OCI-LY7 (cell line): ENCODE results near the gene IFI30. TPM values are rescaled to one million over a fixed set of nuclear protein-coding genes. Genes with fewer than 3 reads are reported as not detected.

Experiments used
- BruUV-seq: library from RNA; stranded (reverse); fragments of 400-500 nt; replicated peaks from 2 replicates; lab custom pipeline; 2021; lab: Mats Ljungman, UMichigan
- CTCF ChIA-PET: fragments of 300-600 bp; sonication (Branson Sonifier 250); formaldehyde crosslinking; loops from one replicate; lab custom pipeline; 2022; ENCODE audit warnings: antibody characterized with exemption; ENCODE audit not compliant: unreplicated experiment; lab: Charles Lee
- POLR2A ChIA-PET: fragments of 300-600 bp; sonication (Branson Sonifier 250); formaldehyde crosslinking; loops from one replicate; lab custom pipeline; 2022; ENCODE audit warnings: antibody characterized with exemption; lab: Charles Lee
- DNase-seq: peaks from one replicate; pipeline ENCODE4 v3.0.0-alpha.2; 2015; ENCODE audit warnings: low spot score
- H2AFZ ChIP-seq: fragments of 200-600 bp; sonication (generic), shearing (Covaris generic); 2 replicates; pipeline ENCODE4 v1.6.1; 2014; ENCODE audit warnings: mild to moderate bottlenecking, antibody characterized with exemption, low read length, moderate library complexity
- H3K27ac ChIP-seq: fragments of 200-600 bp; sonication (generic); 2 replicates; pipeline ENCODE4 v1.5.1; 2014; ENCODE audit warnings: mixed run types, low read depth, mild to moderate bottlenecking, moderate library complexity, low read length, inconsistent platforms; ENCODE audit not compliant: poor library complexity, severe bottlenecking
- H3K36me3 ChIP-seq: fragments of 200-600 bp; sonication (generic); 2 replicates; pipeline ENCODE4 v1.6.1; 2014; ENCODE audit warnings: mild to moderate bottlenecking, antibody characterized with exemption, low read length, moderate library complexity, mixed read lengths; ENCODE audit not compliant: insufficient read depth
- H3K4me1 ChIP-seq: fragments of 200-600 bp; sonication (generic); 2 replicates; pipeline ENCODE4 v1.5.1; 2014; ENCODE audit warnings: mild to moderate bottlenecking, low read length; ENCODE audit not compliant: insufficient read depth, poor library complexity, severe bottlenecking
- H3K4me2 ChIP-seq: fragments of 200-600 bp; sonication (generic); 2 replicates; pipeline ENCODE4 v1.6.1; 2014; ENCODE audit warnings: mild to moderate bottlenecking, low read length
- H3K4me3 ChIP-seq: fragments of 200-600 bp; sonication (generic); 2 replicates; pipeline ENCODE4 v1.5.1; 2014; ENCODE audit warnings: mild to moderate bottlenecking, low read depth, low read length; ENCODE audit not compliant: poor library complexity, severe bottlenecking
- H3K79me2 ChIP-seq: fragments of 200-600 bp; sonication (generic); 2 replicates; pipeline ENCODE4 v1.6.1; 2016; ENCODE audit warnings: low read depth, mild to moderate bottlenecking, low read length, moderate library complexity, mixed read lengths; ENCODE audit not compliant: insufficient read depth
- H3K9me2 ChIP-seq: fragments of 200-600 bp; sonication (generic); 2 replicates; pipeline ENCODE4 v1.6.1; 2016; ENCODE audit warnings: mild to moderate bottlenecking, low read length, mixed read lengths; ENCODE audit not compliant: insufficient read depth
- H3K9me3 ChIP-seq: fragments of 200-600 bp; sonication (generic); 2 replicates; pipeline ENCODE4 v1.6.1; 2014; ENCODE audit warnings: mild to moderate bottlenecking, mixed run types, low read length, mixed read lengths
- H4K20me1 ChIP-seq: fragments of 200-600 bp; sonication (generic); 2 replicates; pipeline ENCODE4 v1.6.1; 2014; ENCODE audit warnings: mild to moderate bottlenecking, antibody characterized with exemption, low read length, moderate library complexity, mixed read lengths; ENCODE audit not compliant: insufficient read depth
- CTCF ChIP-seq: fragments of 200-600 bp; sonication (generic); conservative IDR thresholded peaks from 2 replicates; pipeline ENCODE4 v1.5.1; 2014; ENCODE audit warnings: mild to moderate bottlenecking, antibody characterized with exemption, low read length, moderate library complexity, mixed read lengths
- EZH2phosphoT487 ChIP-seq: fragments of 200-600 bp; sonication (generic); IDR thresholded peaks from 2 replicates; pipeline ENCODE4 v1.6.1; 2018; ENCODE audit warnings: low read depth, borderline replicate concordance, mild to moderate bottlenecking, mixed run types, antibody characterized with exemption, low read length, moderate library complexity, mixed read lengths
- intact Hi-C: fragments of 100-400 bp; cut with micrococcal nuclease; formaldehyde crosslinking; loops from one replicate; pipeline ENCODE4 v1.10.0; 2022; ENCODE audit not compliant: unreplicated experiment
- total RNA-seq, 2 experiments: library from RNA; depleted of rRNA in 1 of 2; stranded (reverse); fragments of >200 nt in 1 of 2; shearing (Covaris generic) in 1 of 2; gene quantifications; 2 replicates each; pipeline ENCODE4 v1.2.3, GENCODE V29; 2014 to 2022

IFI30 gene
- total RNA-seq, 2 experiments from 2014 or later = 170 to 195 TPM

GRCh38 chr19:18159810-18160209 lies 13.8 kb upstream of the IFI30 start:
- no peaks in the 10 kb centered on the region for H4K20me1 ChIP-seq
- no peaks in the 10 kb centered on the region for H3K9me2 ChIP-seq
- intact Hi-C loops = no loop called here
- no peak overlapping the region for H3K4me3 ChIP-seq
- no peak overlapping the region for H3K27ac ChIP-seq
- CTCF ChIA-PET = interaction anchor here (1.2 kb wide), 1 partner anchor 8 kb away, joined by 5 read pairs; no protein-coding TSS in a partner anchor
- peaks cover 14% of the 10 kb centered on the region for H3K36me3 ChIP-seq
- no peak for DNase-seq
- BruUV-seq = TSS peak; percentile 37
- no peak overlapping the region for H2AFZ ChIP-seq
- H3K9me3 ChIP-seq = no peaks in the 10 kb centered on the region
- H3K4me1 ChIP-seq = peaks cover 29% of the 10 kb centered on the region
- no peaks in the 10 kb centered on the region for H3K79me2 ChIP-seq
- TF ChIP-seq EZH2phosphoT487 (no peak), CTCF (no peak)
- POLR2A ChIA-PET = interaction anchor here (1.5 kb wide), 1 partner anchor 81 kb away, joined by 3 read pairs; no protein-coding TSS in a partner anchor
- H3K4me2 ChIP-seq = 0 out of 2 replicates have a peak overlapping the region, but pooled peaks have one; percentile 83

GRCh38 chr19:18160493-18160970 lies 13.1 kb upstream of the IFI30 start:
- peak overlapping the region; percentile 68 for H3K4me3 ChIP-seq
- intact Hi-C loops = no loop called here
- POLR2A ChIA-PET = interaction anchor here (0.6 to 1.7 kb wide), 4 partner anchors 10 to 991 kb away, joined by 3 to 7 read pairs (median 4); no protein-coding TSS in a partner anchor

More at GRCh38 chr19:18160493-18160970, 13.1 kb upstream of the IFI30 start:
- Histone ChIP-seq H3K9me3 (no peaks in the 10 kb centered on the region), H2AFZ (peak overlapping the region; percentile 67; the same call in 1 of the 2 replicates), H3K27ac (peak overlapping the region; percentile 41), H3K36me3 (peaks cover 15% of the 10 kb centered on the region), H3K79me2 (no peaks in the 10 kb centered on the region), H3K4me1 (peaks cover 29% of the 10 kb centered on the region), H3K4me2 (peak overlapping the region; percentile 83), H3K9me2 (no peaks in the 10 kb centered on the region), H4K20me1 (no peaks in the 10 kb centered on the region)
- CTCF ChIA-PET = interaction anchor here (1.2 to 1.5 kb wide), 2 partner anchors 9 to 31 kb away, joined by 3 to 5 read pairs; no protein-coding TSS in a partner anchor
- TF ChIP-seq EZH2phosphoT487 = no peak
- no peak for TF ChIP-seq CTCF
- no TSS peak for BruUV-seq
- no peak for DNase-seq
